ENCODE results near the gene PSTPIP2. TPM values are rescaled to one million over a fixed set of nuclear protein-coding genes. Genes with fewer than 3 reads are reported as not detected.

The PSTPIP2 gene
- total RNA-seq, 2 donors from 2014 or later, result 1.6 to 4.4 TPM

- intact Hi-C loops (cut with DNase I), result loop anchor here (10.0 kb wide), 1 partner anchor 76 kb away; no protein-coding TSS in a partner anchor
- H3K4me1 ChIP-seq, result no peaks in the 10 kb centered on the region
- TF ChIP-seq, protein P1, sequence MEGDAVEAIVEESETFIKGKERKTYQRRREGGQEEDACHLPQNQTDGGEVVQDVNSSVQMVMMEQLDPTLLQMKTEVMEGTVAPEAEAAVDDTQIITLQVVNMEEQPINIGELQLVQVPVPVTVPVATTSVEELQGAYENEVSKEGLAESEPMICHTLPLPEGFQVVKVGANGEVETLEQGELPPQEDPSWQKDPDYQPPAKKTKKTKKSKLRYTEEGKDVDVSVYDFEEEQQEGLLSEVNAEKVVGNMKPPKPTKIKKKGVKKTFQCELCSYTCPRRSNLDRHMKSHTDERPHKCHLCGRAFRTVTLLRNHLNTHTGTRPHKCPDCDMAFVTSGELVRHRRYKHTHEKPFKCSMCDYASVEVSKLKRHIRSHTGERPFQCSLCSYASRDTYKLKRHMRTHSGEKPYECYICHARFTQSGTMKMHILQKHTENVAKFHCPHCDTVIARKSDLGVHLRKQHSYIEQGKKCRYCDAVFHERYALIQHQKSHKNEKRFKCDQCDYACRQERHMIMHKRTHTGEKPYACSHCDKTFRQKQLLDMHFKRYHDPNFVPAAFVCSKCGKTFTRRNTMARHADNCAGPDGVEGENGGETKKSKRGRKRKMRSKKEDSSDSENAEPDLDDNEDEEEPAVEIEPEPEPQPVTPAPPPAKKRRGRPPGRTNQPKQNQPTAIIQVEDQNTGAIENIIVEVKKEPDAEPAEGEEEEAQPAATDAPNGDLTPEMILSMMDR (IDR thresholded peaks at IDR 0.05), result no peak
- no peak for TF ChIP-seq POLR2A (IDR thresholded peaks at IDR 0.05)
- H3K27ac ChIP-seq, result no peak overlapping the region
- DNase-seq (no peak), ATAC-seq (no peak)
- WGBS, 2 donors, result 88 to 92% methylated on average over 3 of the region's 3 CpGs
- no peaks in the 10 kb centered on the region for H3K27me3 ChIP-seq
- H3K4me3 ChIP-seq, result no peak overlapping the region
- no peaks in the 10 kb centered on the region for H3K9me3 ChIP-seq
- no peaks in the 10 kb centered on the region for H3K36me3 ChIP-seq (replicated peaks in 1 of 2; ENCODE audit: insufficient read depth in 1 of 2, low read depth in 2 of 2)
Observed at GRCh38 chr18:46060359-46060841, 11.7 kb downstream of the PSTPIP2 start.

DNA sequence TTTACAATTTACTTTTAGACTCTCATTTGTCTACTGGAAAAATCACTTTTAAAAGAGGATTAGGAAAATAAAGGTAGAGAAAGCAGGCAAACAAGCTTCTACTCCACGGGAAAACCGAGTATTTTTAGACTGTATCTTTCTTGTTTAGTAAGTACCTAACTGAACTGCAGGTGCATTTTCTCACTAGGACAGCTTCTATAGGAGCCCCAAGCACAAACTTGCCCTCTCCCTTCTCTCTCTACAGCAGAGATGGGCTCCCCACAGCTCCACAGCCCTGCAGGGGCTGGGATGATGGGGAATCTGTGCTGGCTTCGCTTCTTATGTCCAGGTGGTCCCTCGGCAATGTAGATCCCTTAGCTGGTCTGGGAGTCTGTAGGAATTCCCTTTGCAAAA is 16.2 kb downstream of the PSTPIP2 start:
- no peak for DNase-seq
- TF ChIP-seq, protein P1 (IDR thresholded peaks at IDR 0.05), result no peak
- TF ChIP-seq POLR2A (IDR thresholded peaks at IDR 0.05), result no peak
- intact Hi-C loops (cut with DNase I), result no loop called here
- 58 to 63% methylated on average over 4 of the region's 4 CpGs for whole genome bisulfite sequencing, 2 donors
- H3K9me3 ChIP-seq, result no peaks in the 10 kb centered on the region
- H3K27me3 ChIP-seq, result no peaks in the 10 kb centered on the region
- no peak overlapping the region for H3K27ac ChIP-seq
- peaks cover 14% of the 10 kb centered on the region for H3K4me1 ChIP-seq
- ATAC-seq, result no peak
- H3K36me3 ChIP-seq (replicated peaks in 1 of 2; ENCODE audit: insufficient read depth in 1 of 2, low read depth in 2 of 2), result no peaks in the 10 kb centered on the region
- no peak overlapping the region for H3K4me3 ChIP-seq

- ATAC-seq, result no peak
- Histone ChIP-seq H3K4me1 (peaks cover 14% of the 10 kb centered on the region), H3K36me3 (replicated peaks in 1 of 2; ENCODE audit: insufficient read depth in 1 of 2, low read depth in 2 of 2) (no peaks in the 10 kb centered on the region), H3K9me3 (no peaks in the 10 kb centered on the region), H3K4me3 (no peak overlapping the region), H3K27me3 (no peaks in the 10 kb centered on the region), H3K27ac (no peak overlapping the region)
- TF ChIP-seq, protein P1 (IDR thresholded peaks at IDR 0.05), result no peak
- TF ChIP-seq POLR2A (IDR thresholded peaks at IDR 0.05), result no peak
- 71 to 79% methylated on average over 6 of the region's 6 CpGs for WGBS, 2 donors
- intact Hi-C loops (cut with DNase I), result no loop called here
- no peak for DNase-seq
Observed at GRCh38 chr18:46054956-46055837, 16.9 kb downstream of the PSTPIP2 start.

- intact Hi-C loops (cut with DNase I), result no loop called here
- Histone ChIP-seq H3K9me3 (no peaks in the 10 kb centered on the region), H3K36me3 (replicated peaks in 1 of 2; ENCODE audit: insufficient read depth in 1 of 2, low read depth in 2 of 2) (no peaks in the 10 kb centered on the region), H3K27me3 (no peaks in the 10 kb centered on the region), H3K4me3 (no peak overlapping the region), H3K27ac (no peak overlapping the region), H3K4me1 (peaks cover 14% of the 10 kb centered on the region)
- WGBS, 2 donors, result 92 to 93% methylated on average over 6 of the region's 6 CpGs
- ATAC-seq (no peak), DNase-seq (no peak)
- TF ChIP-seq, protein P1 (IDR thresholded peaks at IDR 0.05), result no peak
- TF ChIP-seq POLR2A (IDR thresholded peaks at IDR 0.05), result no peak
Observed at GRCh38 chr18:46053368-46054095, 18.5 kb downstream of the PSTPIP2 start.
